GM12892 (cell line): Measurements from ENCODE around the gene SCYGR5.

Source experiments
- POLR2A ChIP-seq: IDR thresholded peaks from 2 replicates; pipeline ENCODE4 v1.6.1; 2011; ENCODE audit warnings: low read depth, low read length, control low read depth
- POLR2AphosphoS5 ChIP-seq: IDR thresholded peaks from 2 replicates; pipeline ENCODE4 v1.6.1; 2011; ENCODE audit warnings: low read depth, low read length, control low read depth

GRCh38 chr2:227654426-227654825 is 12.2 kb upstream of the SCYGR5 start:
- no peak for TF ChIP-seq POLR2AphosphoS5
- no peak for TF ChIP-seq POLR2A
